ENCODE results near the gene KRT1. TPM values are rescaled to one million over a fixed set of nuclear protein-coding genes. Genes with fewer than 3 reads are reported as not detected.

KRT1 gene
- total RNA-seq, 1 donor from 2014 or later: not detected

DNA sequence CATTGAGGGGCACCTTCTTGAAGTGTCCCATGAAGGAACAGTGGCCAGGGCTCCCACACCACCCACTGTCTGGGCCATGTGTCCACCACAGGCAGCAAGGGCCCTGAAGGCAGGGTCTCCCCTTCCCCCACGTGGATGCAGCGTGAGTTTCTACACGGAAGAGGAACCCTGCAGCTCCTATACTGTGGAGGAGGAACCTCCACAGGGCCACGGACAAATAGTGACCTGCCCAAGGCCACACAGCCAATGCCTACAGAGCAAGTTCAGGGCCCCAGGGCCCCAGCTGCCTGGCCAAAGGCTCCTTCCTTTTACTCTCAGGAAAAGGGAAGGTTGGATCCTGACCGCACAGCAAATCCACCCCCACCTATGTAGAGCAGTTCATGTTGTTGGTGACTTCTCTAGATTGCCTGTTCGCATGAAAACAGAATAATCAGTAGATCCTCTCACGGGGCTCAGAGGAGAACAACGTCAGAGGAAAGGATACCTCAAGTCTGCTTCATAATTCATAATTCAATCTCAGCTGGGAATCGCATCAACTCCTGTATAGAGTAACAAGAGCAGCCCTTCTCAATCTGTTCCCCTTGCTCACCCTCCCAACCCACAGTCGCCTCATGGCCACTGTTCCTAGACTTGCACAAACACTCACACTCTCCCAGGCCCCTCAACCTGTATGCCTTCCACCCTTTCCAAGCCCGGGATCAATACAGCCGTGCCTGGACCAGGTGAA lies 50.8 kb downstream of the KRT1 start:
- peaks cover 34% of the 10 kb centered on the region for H3K27me3 Mint-ChIP-seq (ENCODE audit: low read depth)
- H3K9me3 Mint-ChIP-seq: no peaks in the 10 kb centered on the region
- H3K4me3 Mint-ChIP-seq: no peak overlapping the region
- no peaks in the 10 kb centered on the region for H3K36me3 Mint-ChIP-seq (ENCODE audit: low read depth)
- DNase-seq (ENCODE audit: low read depth, low spot score): no peak
- no peaks in the 10 kb centered on the region for H3K4me1 Mint-ChIP-seq
- no peak overlapping the region for H3K27ac Mint-ChIP-seq (ENCODE audit: unreplicated experiment)
- TF ChIP-seq, protein P1, sequence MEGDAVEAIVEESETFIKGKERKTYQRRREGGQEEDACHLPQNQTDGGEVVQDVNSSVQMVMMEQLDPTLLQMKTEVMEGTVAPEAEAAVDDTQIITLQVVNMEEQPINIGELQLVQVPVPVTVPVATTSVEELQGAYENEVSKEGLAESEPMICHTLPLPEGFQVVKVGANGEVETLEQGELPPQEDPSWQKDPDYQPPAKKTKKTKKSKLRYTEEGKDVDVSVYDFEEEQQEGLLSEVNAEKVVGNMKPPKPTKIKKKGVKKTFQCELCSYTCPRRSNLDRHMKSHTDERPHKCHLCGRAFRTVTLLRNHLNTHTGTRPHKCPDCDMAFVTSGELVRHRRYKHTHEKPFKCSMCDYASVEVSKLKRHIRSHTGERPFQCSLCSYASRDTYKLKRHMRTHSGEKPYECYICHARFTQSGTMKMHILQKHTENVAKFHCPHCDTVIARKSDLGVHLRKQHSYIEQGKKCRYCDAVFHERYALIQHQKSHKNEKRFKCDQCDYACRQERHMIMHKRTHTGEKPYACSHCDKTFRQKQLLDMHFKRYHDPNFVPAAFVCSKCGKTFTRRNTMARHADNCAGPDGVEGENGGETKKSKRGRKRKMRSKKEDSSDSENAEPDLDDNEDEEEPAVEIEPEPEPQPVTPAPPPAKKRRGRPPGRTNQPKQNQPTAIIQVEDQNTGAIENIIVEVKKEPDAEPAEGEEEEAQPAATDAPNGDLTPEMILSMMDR (conservative IDR thresholded peaks at IDR 0.05): no peak

DNA sequence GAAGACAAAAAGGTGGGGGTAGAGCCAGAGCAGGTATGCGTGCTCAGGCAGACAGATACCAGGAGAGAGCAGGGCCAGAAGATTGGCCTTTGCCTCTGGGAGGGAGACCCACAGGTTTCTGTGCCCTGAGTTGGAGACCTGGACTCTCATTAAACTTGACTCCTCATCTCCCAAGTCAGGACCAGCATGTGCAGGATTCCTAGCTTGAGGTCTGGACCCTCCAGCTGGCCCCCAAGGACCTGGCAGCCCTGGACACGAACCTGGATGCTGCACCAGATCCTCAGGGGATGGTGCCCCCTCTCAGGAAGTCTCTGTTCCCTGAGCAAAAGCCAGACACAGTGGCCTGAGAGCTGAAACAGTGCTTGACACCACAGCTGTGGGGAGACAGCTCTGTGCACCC lies 51.4 kb downstream of the KRT1 start:
- H3K4me3 Mint-ChIP-seq: no peak overlapping the region
- peaks cover 35% of the 10 kb centered on the region for H3K27me3 Mint-ChIP-seq (ENCODE audit: low read depth)
- no peaks in the 10 kb centered on the region for H3K9me3 Mint-ChIP-seq
- no peak for DNase-seq (ENCODE audit: low read depth, low spot score)
- H3K36me3 Mint-ChIP-seq (ENCODE audit: low read depth): no peaks in the 10 kb centered on the region
- H3K4me1 Mint-ChIP-seq: no peaks in the 10 kb centered on the region
- H3K27ac Mint-ChIP-seq (ENCODE audit: unreplicated experiment): no peak overlapping the region
- TF ChIP-seq, protein P1 (conservative IDR thresholded peaks at IDR 0.05): no peak

DNA sequence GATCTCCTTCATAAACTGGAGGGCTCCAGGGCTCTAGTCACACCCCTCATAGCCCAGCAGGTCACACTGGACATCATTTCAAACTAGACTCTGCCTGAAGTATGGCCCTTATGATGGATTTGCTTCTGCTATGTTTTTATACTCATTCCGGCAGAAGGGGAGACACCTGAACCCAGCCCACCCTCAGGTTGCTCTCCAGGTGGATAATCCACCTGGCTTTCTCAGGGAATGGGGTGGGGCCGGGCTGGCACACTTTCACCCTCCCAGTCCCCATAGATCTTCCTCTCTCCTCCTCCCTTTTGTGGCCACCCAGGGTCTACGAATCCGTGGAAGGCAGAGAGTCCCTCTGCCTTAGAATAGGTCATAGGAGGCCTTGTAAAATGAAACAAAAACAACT lies 52.1 kb downstream of the KRT1 start:
- H3K27ac Mint-ChIP-seq (ENCODE audit: unreplicated experiment): no peak overlapping the region
- no peak overlapping the region for H3K4me3 Mint-ChIP-seq
- TF ChIP-seq, protein P1 (conservative IDR thresholded peaks at IDR 0.05): no peak
- H3K4me1 Mint-ChIP-seq: no peaks in the 10 kb centered on the region
- no peaks in the 10 kb centered on the region for H3K9me3 Mint-ChIP-seq
- peaks cover 33% of the 10 kb centered on the region for H3K27me3 Mint-ChIP-seq (ENCODE audit: low read depth)
- H3K36me3 Mint-ChIP-seq (ENCODE audit: low read depth): no peaks in the 10 kb centered on the region
- no peak for DNase-seq (ENCODE audit: low read depth, low spot score)

DNA sequence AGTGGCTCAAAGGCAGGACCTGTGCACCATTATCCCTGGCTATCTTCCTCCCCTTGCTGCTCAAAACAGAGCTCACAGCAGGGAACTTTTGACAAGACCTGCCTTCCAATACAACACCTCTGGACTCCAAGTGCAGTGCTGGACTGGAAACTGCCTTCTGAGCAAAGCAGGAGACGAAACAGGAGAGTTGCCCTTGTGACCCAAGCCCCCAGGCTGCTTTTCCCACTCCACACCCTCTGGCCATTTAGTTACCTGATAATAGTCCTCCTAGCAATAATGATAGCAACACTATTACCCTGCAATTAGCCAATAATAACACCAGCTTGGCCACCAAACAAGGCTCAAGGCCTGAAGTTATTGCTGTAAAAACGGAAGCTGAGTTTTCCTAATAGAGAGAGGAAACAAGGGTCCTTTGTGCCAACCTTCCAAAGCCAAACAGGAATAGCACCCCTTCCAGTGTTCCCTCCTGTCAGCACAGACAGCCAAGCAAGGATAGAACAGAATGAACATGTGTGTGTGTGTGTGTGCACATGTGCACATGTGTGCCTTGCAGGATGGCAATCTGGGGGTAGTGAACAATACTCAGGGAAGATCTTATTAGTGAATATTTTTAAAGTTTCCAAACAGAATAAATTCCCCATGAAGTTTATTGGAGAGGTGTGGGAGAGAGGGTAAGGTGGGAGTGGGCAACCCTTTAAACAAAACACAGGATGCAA lies 52.7 kb downstream of the KRT1 start:
- Mint-ChIP-seq H3K9me3 (no peaks in the 10 kb centered on the region), H3K4me3 (no peak overlapping the region), H3K36me3 (ENCODE audit: low read depth) (no peaks in the 10 kb centered on the region), H3K27me3 (ENCODE audit: low read depth) (peaks cover 30% of the 10 kb centered on the region), H3K4me1 (peaks cover 5% of the 10 kb centered on the region), H3K27ac (ENCODE audit: unreplicated experiment) (no peak overlapping the region)
- no peak for DNase-seq (ENCODE audit: low read depth, low spot score)
- TF ChIP-seq, protein P1 (conservative IDR thresholded peaks at IDR 0.05): no peak

Other genes with a start within 250 kb of the KRT1 start
- gene KRT75, start 246.0 kb downstream of the KRT1 start, total RNA-seq: not detected in 2 replicates
- not detected in 2 replicates for gene KRT6B, start 228.3 kb downstream of the KRT1 start, total RNA-seq
- gene KRT6C, start 206.6 kb downstream of the KRT1 start, total RNA-seq: not detected in 2 replicates
- not detected in 2 replicates for gene KRT6A, start 187.2 kb downstream of the KRT1 start, total RNA-seq
- gene KRT5, start 160.0 kb downstream of the KRT1 start, total RNA-seq: not detected in 2 replicates
- not detected in 2 replicates for gene KRT71, start 127.3 kb downstream of the KRT1 start, total RNA-seq
- not detected in 2 replicates for gene KRT74, start 106.6 kb downstream of the KRT1 start, total RNA-seq
- not detected in 2 replicates for gene KRT72, start 78.9 kb downstream of the KRT1 start, total RNA-seq
- gene KRT73, start 61.8 kb downstream of the KRT1 start, total RNA-seq: not detected in 2 replicates
- gene KRT2, start 28.2 kb downstream of the KRT1 start, total RNA-seq: not detected in 2 replicates
- not detected in 2 replicates for gene KRT77, start 23.1 kb upstream of the KRT1 start, total RNA-seq
- not detected in 2 replicates for gene KRT76, start 96.9 kb upstream of the KRT1 start, total RNA-seq
- not detected in 2 replicates for gene KRT3, start 115.7 kb upstream of the KRT1 start, total RNA-seq
- gene KRT4, start 133.7 kb upstream of the KRT1 start, total RNA-seq: not detected in 2 replicates
- gene KRT79, start 153.9 kb upstream of the KRT1 start, total RNA-seq: not detected in 2 replicates
- not detected in 2 replicates for gene KRT78, start 168.6 kb upstream of the KRT1 start, total RNA-seq
- 8.3 and 10.3 TPM in 2 replicates for gene KRT8, start 224.7 kb upstream of the KRT1 start, total RNA-seq